ENCODE data around the gene FBXO36.

GRCh38 chr2:230011617-230012016 lies 89.3 kb downstream of the FBXO36 start:
- TF ChIP-seq, protein P1, sequence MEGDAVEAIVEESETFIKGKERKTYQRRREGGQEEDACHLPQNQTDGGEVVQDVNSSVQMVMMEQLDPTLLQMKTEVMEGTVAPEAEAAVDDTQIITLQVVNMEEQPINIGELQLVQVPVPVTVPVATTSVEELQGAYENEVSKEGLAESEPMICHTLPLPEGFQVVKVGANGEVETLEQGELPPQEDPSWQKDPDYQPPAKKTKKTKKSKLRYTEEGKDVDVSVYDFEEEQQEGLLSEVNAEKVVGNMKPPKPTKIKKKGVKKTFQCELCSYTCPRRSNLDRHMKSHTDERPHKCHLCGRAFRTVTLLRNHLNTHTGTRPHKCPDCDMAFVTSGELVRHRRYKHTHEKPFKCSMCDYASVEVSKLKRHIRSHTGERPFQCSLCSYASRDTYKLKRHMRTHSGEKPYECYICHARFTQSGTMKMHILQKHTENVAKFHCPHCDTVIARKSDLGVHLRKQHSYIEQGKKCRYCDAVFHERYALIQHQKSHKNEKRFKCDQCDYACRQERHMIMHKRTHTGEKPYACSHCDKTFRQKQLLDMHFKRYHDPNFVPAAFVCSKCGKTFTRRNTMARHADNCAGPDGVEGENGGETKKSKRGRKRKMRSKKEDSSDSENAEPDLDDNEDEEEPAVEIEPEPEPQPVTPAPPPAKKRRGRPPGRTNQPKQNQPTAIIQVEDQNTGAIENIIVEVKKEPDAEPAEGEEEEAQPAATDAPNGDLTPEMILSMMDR (optimal IDR thresholded peaks at IDR 0.05 in 1 of 3, IDR thresholded peaks at IDR 0.05 in 1 of 3, conservative IDR thresholded peaks at IDR 0.05 in 1 of 3; ENCODE audit: extremely low read depth in 1 of 3, insufficient read depth in 2 of 3, low read length in 3 of 3), result no peak
- no peak for TF ChIP-seq EZH2 (IDR thresholded peaks at IDR 0.05; ENCODE audit: low read length)

Data from keratinocyte (primary cell).